Osteoblast (primary cell): ENCODE results near the gene BGLAP. TPM values are rescaled to one million over a fixed set of nuclear protein-coding genes. Genes with fewer than 3 reads are reported as not detected.
"Not testable (repeated sequence)": the region's sequence is repeated elsewhere in the genome, so short reads cannot be mapped to it uniquely, and the experiment has no call there.

ENCODE experiments used
- DNase-seq: peaks from one replicate; pipeline ENCODE4 v3.0.0; 2011; ENCODE audit warnings: low spot score, mixed read lengths; ENCODE audit not compliant: insufficient read length; ENCODE audit errors: missing footprints
- H2AFZ ChIP-seq: 2 replicates; pipeline ENCODE4 v1.6.0; 2011; ENCODE audit warnings: mild to moderate bottlenecking, low read length
- H3K27ac ChIP-seq: 2 replicates; pipeline ENCODE4 v1.5.1; 2011; ENCODE audit warnings: mild to moderate bottlenecking, low read depth, low read length, moderate library complexity
- H3K27me3 ChIP-seq: 2 replicates; pipeline ENCODE4 v1.6.0; 2012; ENCODE audit warnings: mild to moderate bottlenecking, control low read depth, inconsistent platforms, low read length, moderate library complexity; ENCODE audit not compliant: insufficient read depth
- H3K36me3 ChIP-seq: 2 replicates; pipeline ENCODE4 v1.5.1; 2011; ENCODE audit warnings: mild to moderate bottlenecking, low read length, control low read depth, moderate library complexity; ENCODE audit not compliant: insufficient read depth
- H3K4me1 ChIP-seq: 2 replicates; pipeline ENCODE4 v1.5.1; 2011; ENCODE audit warnings: mild to moderate bottlenecking, low read length, control low read depth, moderate library complexity; ENCODE audit not compliant: insufficient read depth
- H3K4me2 ChIP-seq: 2 replicates; pipeline ENCODE4 v1.6.0; 2011; ENCODE audit warnings: mild to moderate bottlenecking, low read length; ENCODE audit not compliant: insufficient read depth
- H3K4me3 ChIP-seq: fragments of 200-600 bp; sonication (generic); 3 replicates; pipeline ENCODE4 v1.5.1; 2012; ENCODE audit warnings: mild to moderate bottlenecking, low read length, inconsistent platforms; ENCODE audit not compliant: insufficient read depth
- H3K79me2 ChIP-seq: 2 replicates; pipeline ENCODE4 v1.6.0; 2012; ENCODE audit warnings: mild to moderate bottlenecking, low read length, control low read depth, inconsistent platforms; ENCODE audit not compliant: insufficient read depth
- H3K9me3 ChIP-seq: 2 replicates; pipeline ENCODE4 v1.5.1; 2011; ENCODE audit warnings: low read depth, low read length, control low read depth
- H4K20me1 ChIP-seq: 2 replicates; pipeline ENCODE4 v1.6.0; 2012; ENCODE audit warnings: mild to moderate bottlenecking, low read length, control low read depth; ENCODE audit not compliant: insufficient read depth
- total RNA-seq: library from RNA; depleted of rRNA; stranded (reverse); fragments of >200 nt; gene quantifications from 2 replicates; pipeline ENCODE4 v1.2.3, GENCODE V29; 2012
- TF ChIP-seq, protein P1 (sequence below): IDR thresholded peaks from 2 replicates; pipeline ENCODE4 v1.5.1; 2011; ENCODE audit warnings: mild to moderate bottlenecking, low read depth, low read length, moderate library complexity; ENCODE audit errors: extremely low read depth

The BGLAP gene
- total RNA-seq, 1 donor = 2.2 TPM

GRCh38 chr1:156212833-156213643, 28.9 kb upstream of the BGLAP start, which contains the start of gene PMF1:
Gene PMF1 (plus strand): TSS chr1:156213007. CDS start chr1:156213016, 9 bp downstream.
- TF ChIP-seq, protein P1, sequence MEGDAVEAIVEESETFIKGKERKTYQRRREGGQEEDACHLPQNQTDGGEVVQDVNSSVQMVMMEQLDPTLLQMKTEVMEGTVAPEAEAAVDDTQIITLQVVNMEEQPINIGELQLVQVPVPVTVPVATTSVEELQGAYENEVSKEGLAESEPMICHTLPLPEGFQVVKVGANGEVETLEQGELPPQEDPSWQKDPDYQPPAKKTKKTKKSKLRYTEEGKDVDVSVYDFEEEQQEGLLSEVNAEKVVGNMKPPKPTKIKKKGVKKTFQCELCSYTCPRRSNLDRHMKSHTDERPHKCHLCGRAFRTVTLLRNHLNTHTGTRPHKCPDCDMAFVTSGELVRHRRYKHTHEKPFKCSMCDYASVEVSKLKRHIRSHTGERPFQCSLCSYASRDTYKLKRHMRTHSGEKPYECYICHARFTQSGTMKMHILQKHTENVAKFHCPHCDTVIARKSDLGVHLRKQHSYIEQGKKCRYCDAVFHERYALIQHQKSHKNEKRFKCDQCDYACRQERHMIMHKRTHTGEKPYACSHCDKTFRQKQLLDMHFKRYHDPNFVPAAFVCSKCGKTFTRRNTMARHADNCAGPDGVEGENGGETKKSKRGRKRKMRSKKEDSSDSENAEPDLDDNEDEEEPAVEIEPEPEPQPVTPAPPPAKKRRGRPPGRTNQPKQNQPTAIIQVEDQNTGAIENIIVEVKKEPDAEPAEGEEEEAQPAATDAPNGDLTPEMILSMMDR = no peak
- H3K4me3 ChIP-seq = peak within 1 kb of the TSS; percentile 92
- H3K27me3 ChIP-seq = no peaks in the 10 kb centered on the region
- H3K9me3 ChIP-seq = no peaks in the 10 kb centered on the region
- peaks cover 21% of the 10 kb centered on the region for H3K36me3 ChIP-seq
- H3K4me2 ChIP-seq = peak within 1 kb of the TSS; percentile 86
- no peaks in the 10 kb centered on the region for H4K20me1 ChIP-seq
- peaks cover 23% of the 10 kb centered on the region for H3K79me2 ChIP-seq
- peak within 1 kb of the TSS; percentile 100 for H3K27ac ChIP-seq
- peak within 1 kb of the TSS; percentile 100 for H2AFZ ChIP-seq
- peak; percentile 100 for DNase-seq
- H3K4me1 ChIP-seq = peaks cover 16% of the 10 kb centered on the region

DNA sequence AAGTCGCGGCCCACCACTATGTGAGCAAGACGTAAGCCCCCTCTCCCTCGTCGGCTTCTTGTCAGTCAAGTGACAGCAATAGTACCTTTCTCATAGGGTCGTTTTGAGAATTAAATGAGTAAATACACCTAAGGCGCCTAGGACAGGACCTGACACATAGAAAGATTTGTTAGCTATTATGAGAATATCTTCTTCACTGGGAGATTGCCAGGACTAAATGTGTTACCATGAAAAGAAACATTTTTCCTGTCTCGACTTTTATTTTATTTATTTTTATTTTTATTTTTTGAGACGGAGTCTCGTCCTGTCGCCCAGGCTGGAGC, 28.4 kb upstream of the BGLAP start:
- Histone ChIP-seq H3K9me3 (no peaks in the 10 kb centered on the region), H2AFZ (peak overlapping the region; percentile 100), H3K36me3 (peaks cover 16% of the 10 kb centered on the region)

GRCh38 chr1:156214024-156214748, 27.8 kb upstream of the BGLAP start:
- TF ChIP-seq, protein P1 = no peak
- DNase-seq = peak; percentile 94
- H3K4me1 ChIP-seq = peaks cover 20% of the 10 kb centered on the region
- H4K20me1 ChIP-seq = no peaks in the 10 kb centered on the region
- H2AFZ ChIP-seq = no peak overlapping the region
- no peaks in the 10 kb centered on the region for H3K9me3 ChIP-seq
- peak overlapping the region; percentile 92 for H3K4me3 ChIP-seq
- H3K79me2 ChIP-seq = peaks cover 23% of the 10 kb centered on the region
- peak overlapping the region; percentile 86 for H3K4me2 ChIP-seq
- H3K27ac ChIP-seq = peak overlapping the region; percentile 100
- H3K27me3 ChIP-seq = no peaks in the 10 kb centered on the region
- peaks cover 11% of the 10 kb centered on the region for H3K36me3 ChIP-seq

More for the DNA sequence above, 28.4 kb upstream of the BGLAP start:
- TF ChIP-seq, protein P1 = no peak
- no peaks in the 10 kb centered on the region for H3K27me3 ChIP-seq
- DNase-seq = peak; percentile 71
- H3K79me2 ChIP-seq = peaks cover 23% of the 10 kb centered on the region
- H3K4me3 ChIP-seq = peak overlapping the region; percentile 92
- H3K4me2 ChIP-seq = peak overlapping the region; percentile 86
- H3K27ac ChIP-seq = peak overlapping the region; percentile 100
- peaks cover 20% of the 10 kb centered on the region for H3K4me1 ChIP-seq
- H4K20me1 ChIP-seq = no peaks in the 10 kb centered on the region

DNA sequence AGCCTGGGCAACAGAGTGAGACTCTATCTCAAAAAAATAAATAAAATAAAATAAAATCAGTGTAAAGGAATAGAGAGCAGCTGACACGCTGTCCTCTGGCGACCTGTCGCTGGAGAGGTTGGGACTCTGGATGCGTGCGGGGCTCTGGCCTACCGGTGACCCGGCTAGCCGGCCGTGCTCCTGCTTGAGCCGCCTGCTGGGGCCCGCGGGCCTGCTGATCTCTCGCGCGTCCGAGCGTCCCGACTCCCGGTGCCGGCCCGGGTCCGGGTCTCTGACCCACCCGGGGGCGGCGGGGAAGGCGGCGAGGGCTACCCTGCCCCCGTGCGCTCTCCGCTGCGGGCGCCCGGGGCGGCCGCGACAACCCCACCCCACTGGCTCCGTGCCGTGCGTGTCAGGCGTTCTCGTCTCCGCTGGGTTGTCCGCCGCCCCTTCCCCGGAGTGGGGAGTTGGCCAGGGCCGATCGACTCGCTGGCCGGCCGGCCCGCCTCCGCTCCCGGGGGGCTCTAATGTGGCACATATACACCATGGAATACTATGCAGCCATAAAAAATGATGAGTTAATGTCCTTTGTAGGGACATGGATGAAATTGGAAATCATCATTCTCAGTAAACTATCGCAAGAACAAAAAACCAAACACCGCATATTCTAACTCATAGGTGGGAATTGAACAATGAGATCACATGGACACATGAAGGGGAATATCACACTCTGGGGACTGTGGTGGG, 25.5 kb upstream of the BGLAP start:
- not testable (repeated sequence) for H3K4me3 ChIP-seq
- peaks cover 30% of the 10 kb centered on the region for H3K79me2 ChIP-seq
- peaks cover 16% of the 10 kb centered on the region for H3K36me3 ChIP-seq

More for the DNA sequence above, 25.5 kb upstream of the BGLAP start:
- not testable (repeated sequence) for DNase-seq, H3K27me3 ChIP-seq, H3K4me2 ChIP-seq, H4K20me1 ChIP-seq, H2AFZ ChIP-seq, H3K27ac ChIP-seq, H3K9me3 ChIP-seq
- peaks cover 20% of the 10 kb centered on the region for H3K4me1 ChIP-seq
